ENCODE results near the gene CDC5L. TPM values are rescaled to one million over a fixed set of nuclear protein-coding genes. Genes with fewer than 3 reads are reported as not detected.
A peak's percentile ranks its signal among the peaks of the same experiment; 100 is the strongest.

The CDC5L gene
- polyA plus RNA-seq, 3 donors from 2014 or later = 8.1 to 16.6 (median 10.6) TPM

DNA sequence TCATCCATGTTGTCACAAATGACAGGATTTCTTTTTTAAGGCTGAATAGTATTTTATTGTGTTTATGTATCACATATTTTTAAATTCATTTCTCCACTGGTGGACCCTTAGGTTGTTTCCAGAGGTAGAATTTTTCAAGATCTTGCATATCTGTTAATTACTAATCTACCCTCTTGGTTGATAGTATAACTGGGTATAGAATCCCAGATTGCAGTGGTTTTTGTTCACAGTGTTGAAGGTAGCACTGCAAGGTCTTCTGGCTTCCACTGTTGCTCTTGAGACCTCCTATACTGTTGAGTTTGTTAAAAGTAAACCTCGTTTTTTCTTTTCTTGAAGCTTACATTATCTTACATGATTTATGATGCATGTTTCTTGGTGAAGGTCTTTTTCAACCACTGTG, 22.9 kb downstream of the CDC5L start:
- no peak for DNase-seq
- peaks cover 37 to 70% (median 45%) of the 10 kb centered on the region in 3 donors for H3K36me3 Mint-ChIP-seq
- no peaks in the 10 kb centered on the region for H3K9me3 Mint-ChIP-seq
- H3K27me3 Mint-ChIP-seq (ENCODE audit: low read depth in 3 of 3) = peaks cover 0 to 2% (median 0%) of the 10 kb centered on the region in 3 donors
- peaks cover 21 to 48% of the 10 kb centered on the region in 2 donors for H3K4me1 Mint-ChIP-seq
- H3K4me3 Mint-ChIP-seq = no peak overlapping the region
- no peak overlapping the region for H3K27ac Mint-ChIP-seq

GRCh38 chr6:44411141-44411540, 23.6 kb downstream of the CDC5L start:
- Mint-ChIP-seq H3K27ac (peak overlapping the region in 4 of 6 donors; percentile 17 to 54 (median 34)), H3K36me3 (peaks cover 37 to 72% (median 45%) of the 10 kb centered on the region in 3 donors), H3K4me1 (peaks cover 28 to 56% of the 10 kb centered on the region in 2 donors), H3K4me3 (peak overlapping the region in 1 of 5 donors; percentile 53), H3K27me3 (ENCODE audit: low read depth in 3 of 3) (peaks cover 0 to 2% (median 0%) of the 10 kb centered on the region in 3 donors), H3K9me3 (no peaks in the 10 kb centered on the region)
- no peak for DNase-seq

- no peaks in the 10 kb centered on the region for H3K9me3 Mint-ChIP-seq
- H3K27me3 Mint-ChIP-seq (ENCODE audit: low read depth in 3 of 3) = peaks cover 0 to 2% (median 0%) of the 10 kb centered on the region in 3 donors
- no peak overlapping the region for H3K4me3 Mint-ChIP-seq
- peaks cover 40 to 46% of the 10 kb centered on the region in 2 donors for H3K4me1 Mint-ChIP-seq
- H3K27ac Mint-ChIP-seq = peak overlapping the region in 2 of 6 donors; percentile 0 to 45
- H3K36me3 Mint-ChIP-seq = peaks cover 20 to 61% (median 37%) of the 10 kb centered on the region in 3 donors
- DNase-seq = no peak
Measured at GRCh38 chr6:44415449-44415848, 27.9 kb downstream of the CDC5L start.

GRCh38 chr6:44415873-44416502, 28.5 kb downstream of the CDC5L start:
- Mint-ChIP-seq H3K9me3 (no peaks in the 10 kb centered on the region), H3K36me3 (peaks cover 21 to 63% (median 39%) of the 10 kb centered on the region in 3 donors), H3K27me3 (ENCODE audit: low read depth in 3 of 3) (peaks cover 0 to 2% (median 0%) of the 10 kb centered on the region in 3 donors), H3K4me1 (peaks cover 39 to 42% of the 10 kb centered on the region in 2 donors), H3K4me3 (no peak overlapping the region), H3K27ac (peak overlapping the region in 4 of 6 donors; percentile 0 to 36 (median 4))
- DNase-seq = no peak

- Mint-ChIP-seq H3K4me1 (peaks cover 0 to 1% of the 10 kb centered on the region in 2 donors), H3K9me3 (no peaks in the 10 kb centered on the region), H3K36me3 (peaks cover 21 to 68% (median 53%) of the 10 kb centered on the region in 3 donors), H3K27me3 (ENCODE audit: low read depth in 3 of 3) (no peaks in the 10 kb centered on the region), H3K4me3 (no peak overlapping the region), H3K27ac (no peak overlapping the region)
- no peak for DNase-seq
Measured at GRCh38 chr6:44422531-44422930, 35.0 kb downstream of the CDC5L start.

- Mint-ChIP-seq H3K27me3 (ENCODE audit: low read depth in 3 of 3) (no peaks in the 10 kb centered on the region), H3K9me3 (no peaks in the 10 kb centered on the region), H3K4me3 (no peak overlapping the region), H3K27ac (no peak overlapping the region), H3K4me1 (no peaks in the 10 kb centered on the region), H3K36me3 (peaks cover 20 to 68% (median 53%) of the 10 kb centered on the region in 3 donors)
- no peak for DNase-seq
Measured at GRCh38 chr6:44423306-44423705, 35.8 kb downstream of the CDC5L start.

GRCh38 chr6:44425951-44426350, 38.4 kb downstream of the CDC5L start:
- H3K4me1 Mint-ChIP-seq = no peaks in the 10 kb centered on the region
- no peak overlapping the region for H3K4me3 Mint-ChIP-seq
- no peak for DNase-seq
- no peaks in the 10 kb centered on the region for H3K27me3 Mint-ChIP-seq (ENCODE audit: low read depth in 3 of 3)
- H3K36me3 Mint-ChIP-seq = peaks cover 19 to 63% (median 49%) of the 10 kb centered on the region in 3 donors
- H3K9me3 Mint-ChIP-seq = no peaks in the 10 kb centered on the region
- H3K27ac Mint-ChIP-seq = peak overlapping the region in 1 of 6 donors; percentile 18

- H3K4me1 Mint-ChIP-seq = peaks cover 0 to 6% of the 10 kb centered on the region in 2 donors
- peaks cover 17 to 52% (median 46%) of the 10 kb centered on the region in 3 donors for H3K36me3 Mint-ChIP-seq
- H3K27me3 Mint-ChIP-seq (ENCODE audit: low read depth in 3 of 3) = no peaks in the 10 kb centered on the region
- no peaks in the 10 kb centered on the region for H3K9me3 Mint-ChIP-seq
- H3K4me3 Mint-ChIP-seq = no peak overlapping the region
- DNase-seq = no peak
- no peak overlapping the region for H3K27ac Mint-ChIP-seq
Measured at GRCh38 chr6:44428682-44429081, 41.2 kb downstream of the CDC5L start.

- no peaks in the 10 kb centered on the region for H3K27me3 Mint-ChIP-seq (ENCODE audit: low read depth in 3 of 3)
- DNase-seq = no peak
- H3K4me3 Mint-ChIP-seq = no peak overlapping the region
- H3K27ac Mint-ChIP-seq = no peak overlapping the region
- peaks cover 10 to 37% (median 31%) of the 10 kb centered on the region in 3 donors for H3K36me3 Mint-ChIP-seq
- peaks cover 3 to 16% of the 10 kb centered on the region in 2 donors for H3K4me1 Mint-ChIP-seq
- no peaks in the 10 kb centered on the region for H3K9me3 Mint-ChIP-seq
Measured at GRCh38 chr6:44430326-44430725, 42.8 kb downstream of the CDC5L start.

- DNase-seq = peak in 2 of 3 donors; percentile 20 to 22
- Mint-ChIP-seq H3K27me3 (ENCODE audit: low read depth in 3 of 3) (no peaks in the 10 kb centered on the region), H3K36me3 (peaks cover 8 to 30% (median 25%) of the 10 kb centered on the region in 3 donors), H3K4me3 (no peak overlapping the region), H3K4me1 (peaks cover 10 to 23% of the 10 kb centered on the region in 2 donors), H3K27ac (peak overlapping the region in 1 of 6 donors; percentile 53), H3K9me3 (no peaks in the 10 kb centered on the region)
Measured at GRCh38 chr6:44431118-44431725, 43.7 kb downstream of the CDC5L start.

GRCh38 chr6:44432227-44432626, 44.7 kb downstream of the CDC5L start:
- H3K27ac Mint-ChIP-seq = peak overlapping the region in 3 of 6 donors; percentile 5 to 31 (median 28)
- H3K36me3 Mint-ChIP-seq = peaks cover 8 to 26% (median 21%) of the 10 kb centered on the region in 3 donors
- peaks cover 10 to 33% of the 10 kb centered on the region in 2 donors for H3K4me1 Mint-ChIP-seq
- no peaks in the 10 kb centered on the region for H3K9me3 Mint-ChIP-seq
- DNase-seq = no peak
- H3K27me3 Mint-ChIP-seq (ENCODE audit: low read depth in 3 of 3) = no peaks in the 10 kb centered on the region
- no peak overlapping the region for H3K4me3 Mint-ChIP-seq

DNA sequence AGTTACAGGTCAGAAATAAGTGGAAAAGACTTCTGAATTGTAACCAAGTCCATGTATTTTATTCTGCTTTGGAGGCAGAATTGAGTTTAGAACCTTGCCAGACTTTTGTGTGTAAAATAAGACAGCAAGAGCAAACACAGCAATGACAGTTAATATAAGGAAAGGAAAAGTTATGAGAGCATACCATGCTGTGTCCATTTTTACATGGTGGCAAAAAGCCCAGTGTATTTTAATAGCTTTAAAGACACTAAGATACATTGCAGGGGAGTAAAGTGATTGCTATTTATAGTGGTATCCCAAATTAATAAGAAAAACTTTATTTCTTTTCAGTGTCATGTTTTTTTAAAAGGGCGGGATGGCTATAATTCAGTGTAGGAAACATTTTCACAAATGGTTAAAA, 45.2 kb downstream of the CDC5L start:
- Mint-ChIP-seq H3K27ac (peak overlapping the region in 2 of 6 donors; percentile 28 to 31), H3K27me3 (ENCODE audit: low read depth in 3 of 3) (no peaks in the 10 kb centered on the region), H3K9me3 (no peaks in the 10 kb centered on the region), H3K4me3 (no peak overlapping the region), H3K36me3 (peaks cover 8 to 22% (median 17%) of the 10 kb centered on the region in 3 donors), H3K4me1 (peaks cover 10 to 35% of the 10 kb centered on the region in 2 donors)
- no peak for DNase-seq

DNA sequence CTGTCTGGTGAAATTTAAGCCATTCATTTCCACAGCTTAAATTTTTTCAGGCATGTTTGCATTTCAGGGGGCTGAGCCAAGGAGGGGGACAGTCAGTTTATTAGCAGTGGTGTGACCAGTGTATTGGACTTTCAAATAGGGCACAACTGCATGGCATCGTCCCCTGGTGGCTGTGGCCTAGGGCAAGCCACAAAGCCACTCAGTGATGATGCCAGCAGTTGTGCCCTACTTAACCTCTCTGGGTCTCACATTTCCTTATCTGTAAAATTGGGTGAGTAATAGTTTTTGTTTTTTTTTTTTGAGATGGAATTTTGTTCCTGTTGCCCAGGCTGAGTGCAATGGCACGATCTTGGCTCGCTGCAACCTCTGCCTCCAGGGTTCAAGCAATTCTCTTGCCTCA, 48.0 kb downstream of the CDC5L start:
- Mint-ChIP-seq H3K36me3 (peaks cover 10 to 20% (median 12%) of the 10 kb centered on the region in 3 donors), H3K4me1 (peaks cover 13 to 49% of the 10 kb centered on the region in 2 donors), H3K27ac (peak overlapping the region in 2 of 6 donors; percentile 35 to 51), H3K27me3 (ENCODE audit: low read depth in 3 of 3) (peaks cover 0 to 2% (median 0%) of the 10 kb centered on the region in 3 donors), H3K4me3 (no peak overlapping the region), H3K9me3 (no peaks in the 10 kb centered on the region)
- DNase-seq = no peak

DNA sequence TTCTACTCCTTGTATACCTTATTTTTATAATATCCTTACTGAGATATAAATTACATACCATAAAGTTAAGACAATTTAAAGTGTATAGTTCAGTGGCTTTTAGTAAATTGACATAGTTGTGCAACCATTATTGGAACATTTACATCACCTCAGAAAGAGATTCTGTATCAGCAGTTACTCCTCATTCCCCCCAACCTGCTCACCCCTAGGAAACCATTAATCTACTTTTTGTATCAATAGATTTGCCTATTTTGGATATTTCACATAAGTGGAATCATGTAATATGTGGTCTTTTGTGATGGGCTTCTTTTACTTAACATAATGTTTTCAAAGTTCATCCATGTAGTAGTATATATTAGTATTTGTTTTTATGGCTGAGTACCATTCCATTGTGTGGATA, 51.3 kb downstream of the CDC5L start:
- peaks cover 18 to 36% (median 28%) of the 10 kb centered on the region in 3 donors for H3K36me3 Mint-ChIP-seq
- H3K4me1 Mint-ChIP-seq = peaks cover 15 to 56% of the 10 kb centered on the region in 2 donors
- no peak for DNase-seq
- peaks cover 0 to 2% (median 0%) of the 10 kb centered on the region in 3 donors for H3K27me3 Mint-ChIP-seq (ENCODE audit: low read depth in 3 of 3)
- peaks cover 8 to 16% (median 13%) of the 10 kb centered on the region in 6 donors for H3K9me3 Mint-ChIP-seq
- no peak overlapping the region for H3K4me3 Mint-ChIP-seq
- peak overlapping the region in 1 of 6 donors; percentile 49 for H3K27ac Mint-ChIP-seq
